Heart left ventricle (tissue), 16 donors: ENCODE results near the gene NPTX1. TPM values are rescaled to one million over a fixed set of nuclear protein-coding genes. Genes with fewer than 3 reads are reported as not detected.

Source experiments
- ATAC-seq, 4 donors: fragments of 200-7000 bp; cut with Tn5 transposase; one replicate each; pipeline ENCODE4 v1.9.1; 2020 to 2022; ENCODE audit warnings: moderate library complexity in 4 of 4, mild to moderate bottlenecking in 3 of 4, moderate number of reproducible peaks in 1 of 4
- DNase-seq, 5 donors: peaks; one replicate each; pipeline ENCODE4 v3.0.0-alpha.2; 2020
- H3K27ac ChIP-seq, 12 donors: fragments of 200-600 bp; sonication (generic) in 4 of 12; one replicate each; pipeline versions ENCODE4 v1.5.0 to v1.8.0; 2016 to 2022; ENCODE audit warnings: mild to moderate bottlenecking in 2 of 12
- H3K27me3 ChIP-seq, 9 donors: fragments of 200-600 bp; sonication (generic) in 2 of 9; one replicate each; pipeline versions ENCODE4 v1.5.1 to v1.8.0; 2016 to 2022; ENCODE audit warnings: mild to moderate bottlenecking in 3 of 9
- H3K36me3 ChIP-seq, 9 donors: fragments of 200-600 bp; sonication (generic) in 2 of 9; one replicate each; pipeline versions ENCODE4 v1.5.0 to v1.8.0; 2018 to 2022; ENCODE audit warnings: mild to moderate bottlenecking in 2 of 9
- H3K4me1 ChIP-seq, 12 donors: fragments of 200-600 bp; sonication (generic) in 4 of 12; one replicate each; pipeline versions ENCODE4 v1.5.0 to v1.8.0; 2016 to 2022; ENCODE audit warnings: mild to moderate bottlenecking in 3 of 12
- H3K4me3 ChIP-seq, 12 donors: fragments of 200-600 bp; sonication (generic) in 4 of 12; one replicate each; pipeline versions ENCODE4 v1.5.0 to v1.8.0; 2017 to 2022; ENCODE audit warnings: mild to moderate bottlenecking in 9 of 12, moderate library complexity in 4 of 12
- H3K9me3 ChIP-seq, 12 donors: fragments of 200-600 bp; sonication (generic) in 4 of 12; one replicate each; pipeline versions ENCODE4 v1.5.0 to v1.8.0; 2016 to 2022; ENCODE audit warnings: mild to moderate bottlenecking in 1 of 12
- CTCF ChIP-seq, 12 donors: fragments of 200-600 bp; sonication (generic) in 4 of 12; IDR thresholded peaks; one replicate each; pipeline versions ENCODE4 v1.5.0 to v1.8.0; 2018 to 2022; ENCODE audit warnings: antibody characterized with exemption in 12 of 12, mild to moderate bottlenecking in 5 of 12
- POLR2A ChIP-seq, 2 donors: fragments of 450-650 bp; IDR thresholded peaks; one replicate each; pipeline ENCODE4 v1.6.1; 2017; ENCODE audit warnings: antibody characterized with exemption in 2 of 2, mild to moderate bottlenecking in 2 of 2, moderate library complexity in 2 of 2
- WGBS, 4 donors: extraction: QIAGEN DNeasy Blood & Tissue Kit in 2 of 4; methylation state at CpG; one replicate each; pipeline versions ENCODE4 v1.1.5 to v1.1.7; 2013 to 2018; 5-methylcytosine and 5-hydroxymethylcytosine counted together
- intact Hi-C, 10 donors: fragments of 100-400 bp; cut with DNase I; formaldehyde crosslinking; loops; one replicate each; pipeline versions ENCODE4 v1.11.1 to v1.14.2; 2022
- polyA plus RNA-seq, 2 donors: library from polyadenylated mRNA; stranded (reverse); fragments of 200-250 nt; gene quantifications; one replicate each; pipeline ENCODE4 v1.2.3, GENCODE V29; 2013
- total RNA-seq, 9 donors: library from RNA; depleted of rRNA in 2 of 9; stranded (reverse); fragments of >200 nt in 2 of 9; fragmentation: NEBNext Ultra II Directional in 3 of 9; extraction: Animal tissue kit (Norgen Biotek cat#: 25700) in 3 of 9; gene quantifications; one replicate each; pipeline versions ENCODE4 v1.1.0 to v1.2.4, GENCODE V29; 2016 to 2023
- donor health status: ischemic (EF 13 %, LVEDD 7.1; RV severe dilation, severe dysfunction).
- donor health status: healthy with polysubstance abuse.
- donor health status: DM: no; HTN: yes; CAD: no.
- donor health status: DM: no; HTN: no; CAD: no.
- donor health status: ischemic (EF 25% LVEDD 6.9; RV normal size, moderate dysfunction).
- donor health status: ischemic (EF 25% LVEDD 5.7; RV mildly dilated, moderate dysfunction).
- donor health status: healthy.
- donor health status: DM: yes; HTN: yes; CAD: no.
- donor health status: ischemic (EF 35%, LVEDD 5.7; RV mildly dilated, moderate dysfunction).
- donor health status: nonischemic (EF 11% LVEDD 7.7; RV severe dilation, severe dysfunction).
- donor health status: DM: yes; HTN: yes; CAD: no.
- donor health status: PGD.
- donor health status: ischemic (EF 29% LVEDD 5.4; RV normal size, mild dysfunction).
- donor health status: nonischemic (EF 23%, LVEDD 6.1; RV moderate dilation, normal function).

NPTX1 gene
- total and polyA plus RNA-seq, 11 donors: 0.01 to 0.58 (median 0.09) TPM; not detected in 7

- no peak for ATAC-seq
- intact Hi-C loops: no loop called here
- whole genome bisulfite sequencing, 4 donors: 81 to 87% (median 83%) methylated on average over 6 to 11 of the region's 11 CpGs
- peaks cover 0 to 41% (median 6%) of the 10 kb centered on the region in 9 donors for H3K27me3 ChIP-seq
- no peak for DNase-seq
- TF ChIP-seq CTCF (IDR thresholded peaks at IDR 0.05) (no peak), POLR2A (IDR thresholded peaks at IDR 0.05) (no peak)
- no peaks in the 10 kb centered on the region for H3K36me3 ChIP-seq
- peak overlapping the region in 1 of 12 donors; percentile 58 for H3K27ac ChIP-seq
- H3K4me1 ChIP-seq: peaks cover 0 to 7% (median 0%) of the 10 kb centered on the region in 12 donors
- no peaks in the 10 kb centered on the region for H3K9me3 ChIP-seq
- H3K4me3 ChIP-seq: no peak overlapping the region
These were observed 22.6 kb upstream of the NPTX1 start for GRCh38 chr17:80498920-80499410.

- WGBS, 4 donors: 38 to 56% (median 47%) methylated on average over 20 to 30 of the region's 30 CpGs
These were observed 22.0 kb upstream of the NPTX1 start for GRCh38 chr17:80498242-80498919.

GRCh38 chr17:80497726-80498241, 21.4 kb upstream of the NPTX1 start:
- Histone ChIP-seq H3K4me1 (peaks cover 0 to 7% (median 0%) of the 10 kb centered on the region in 12 donors), H3K36me3 (no peaks in the 10 kb centered on the region), H3K4me3 (peak overlapping the region in 3 of 12 donors; percentile 13 to 30 (median 16)), H3K27ac (peak overlapping the region in 1 of 12 donors; percentile 58), H3K9me3 (no peaks in the 10 kb centered on the region), H3K27me3 (peaks cover 0 to 48% (median 7%) of the 10 kb centered on the region in 9 donors)
- intact Hi-C loops: no loop called here
- DNase-seq (no peak), ATAC-seq (no peak)
- TF ChIP-seq CTCF (IDR thresholded peaks at IDR 0.05): no peak
- no peak for TF ChIP-seq POLR2A (IDR thresholded peaks at IDR 0.05)
- 42 to 65% (median 52%) methylated on average over 8 to 10 of the region's 10 CpGs for WGBS, 4 donors

More at GRCh38 chr17:80498242-80498919, 22.0 kb upstream of the NPTX1 start:
- Histone ChIP-seq H3K4me1 (peaks cover 0 to 7% (median 0%) of the 10 kb centered on the region in 12 donors), H3K27me3 (peaks cover 0 to 46% (median 7%) of the 10 kb centered on the region in 9 donors), H3K27ac (peak overlapping the region in 1 of 12 donors; percentile 58), H3K9me3 (no peaks in the 10 kb centered on the region), H3K4me3 (peak overlapping the region in 4 of 12 donors; percentile 13 to 30 (median 19)), H3K36me3 (no peaks in the 10 kb centered on the region)
- intact Hi-C loops: no loop called here
- TF ChIP-seq CTCF (IDR thresholded peaks at IDR 0.05): no peak
- no peak for TF ChIP-seq POLR2A (IDR thresholded peaks at IDR 0.05)
- ATAC-seq: peak in 3 of 4 donors; percentile 16 to 40 (median 29)
- DNase-seq: peak in 2 of 5 donors; percentile 33 to 36

- TF ChIP-seq POLR2A (IDR thresholded peaks at IDR 0.05) (no peak), CTCF (IDR thresholded peaks at IDR 0.05) (no peak)
- ATAC-seq (no peak), DNase-seq (no peak)
- H3K36me3 ChIP-seq: no peaks in the 10 kb centered on the region
- H3K4me3 ChIP-seq: no peak overlapping the region
- intact Hi-C loops: no loop called here
- no peaks in the 10 kb centered on the region for H3K9me3 ChIP-seq
- peaks cover 0 to 45% (median 14%) of the 10 kb centered on the region in 9 donors for H3K27me3 ChIP-seq
- WGBS, 4 donors: 81 to 85% (median 82%) methylated on average over 4 to 7 of the region's 7 CpGs
- no peak overlapping the region for H3K27ac ChIP-seq
- peaks cover 0 to 7% (median 0%) of the 10 kb centered on the region in 12 donors for H3K4me1 ChIP-seq
These were observed 18.1 kb upstream of the NPTX1 start for GRCh38 chr17:80494547-80494946.
